ENCODE results near the gene SBF1.

- TF ChIP-seq CTCF (IDR thresholded peaks at IDR 0.05) (no peak), POLR2A (IDR thresholded peaks at IDR 0.05) (no peak), EP300 (IDR thresholded peaks at IDR 0.05) (no peak)
Observed at GRCh38 chr22:50485221-50486131, 10.6 kb upstream of the SBF1 start.
